Activated CD8-positive, alpha-beta memory T cell treated with anti-CD3 and anti-CD28 coated beads, Interleukin-2, amount 50 U/mL, for 24 hours (primary cell): ENCODE data around the gene ARL8A.
"Not testable (repeated sequence)": the region's sequence is repeated elsewhere in the genome, so short reads cannot be mapped to it uniquely, and the experiment has no call there.

Source experiments
- DNase-seq: peaks from one replicate; pipeline ENCODE4 v3.0.0-alpha.2; 2020; ENCODE audit errors: extremely low read depth

Gene ARL8A

DNA sequence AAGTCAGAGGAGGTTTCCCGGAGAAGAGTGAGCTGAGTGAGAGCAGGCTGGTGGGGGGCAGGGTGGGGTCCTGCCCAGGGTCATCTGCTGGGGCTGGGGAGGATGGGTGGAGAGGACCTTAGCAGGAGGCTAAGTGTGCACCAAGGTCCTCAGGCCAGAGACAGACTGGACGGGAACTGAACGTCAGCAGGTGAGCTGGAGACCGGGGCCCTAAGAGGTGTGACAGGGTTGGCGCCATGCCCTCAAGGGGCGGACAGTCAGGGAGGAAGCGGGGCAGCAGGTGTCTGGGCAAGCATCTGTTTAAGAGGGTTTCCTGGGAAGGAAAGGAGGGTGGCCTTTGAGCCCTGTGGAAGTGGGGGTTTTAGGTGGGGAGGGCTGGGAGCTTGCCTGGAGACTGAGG is 29.5 kb upstream of the ARL8A start:
- no peak for DNase-seq

DNA sequence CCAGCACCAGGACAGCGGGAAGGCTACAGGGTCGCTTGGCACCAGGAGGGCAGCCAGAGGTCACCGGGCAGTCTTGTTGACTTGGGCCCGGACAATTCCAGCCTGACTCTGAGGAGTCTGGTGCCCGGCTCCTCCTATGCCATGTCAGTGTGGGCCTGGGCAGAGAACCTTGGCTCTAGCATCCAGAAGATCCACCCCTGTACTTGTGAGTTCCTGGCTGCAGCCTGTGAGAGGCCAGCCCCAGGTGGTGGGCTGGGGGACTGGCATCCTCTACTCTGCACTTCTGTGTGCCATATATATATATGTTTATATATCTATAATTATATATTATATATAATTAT is 27.4 kb upstream of the ARL8A start:
- no peak for DNase-seq

DNA sequence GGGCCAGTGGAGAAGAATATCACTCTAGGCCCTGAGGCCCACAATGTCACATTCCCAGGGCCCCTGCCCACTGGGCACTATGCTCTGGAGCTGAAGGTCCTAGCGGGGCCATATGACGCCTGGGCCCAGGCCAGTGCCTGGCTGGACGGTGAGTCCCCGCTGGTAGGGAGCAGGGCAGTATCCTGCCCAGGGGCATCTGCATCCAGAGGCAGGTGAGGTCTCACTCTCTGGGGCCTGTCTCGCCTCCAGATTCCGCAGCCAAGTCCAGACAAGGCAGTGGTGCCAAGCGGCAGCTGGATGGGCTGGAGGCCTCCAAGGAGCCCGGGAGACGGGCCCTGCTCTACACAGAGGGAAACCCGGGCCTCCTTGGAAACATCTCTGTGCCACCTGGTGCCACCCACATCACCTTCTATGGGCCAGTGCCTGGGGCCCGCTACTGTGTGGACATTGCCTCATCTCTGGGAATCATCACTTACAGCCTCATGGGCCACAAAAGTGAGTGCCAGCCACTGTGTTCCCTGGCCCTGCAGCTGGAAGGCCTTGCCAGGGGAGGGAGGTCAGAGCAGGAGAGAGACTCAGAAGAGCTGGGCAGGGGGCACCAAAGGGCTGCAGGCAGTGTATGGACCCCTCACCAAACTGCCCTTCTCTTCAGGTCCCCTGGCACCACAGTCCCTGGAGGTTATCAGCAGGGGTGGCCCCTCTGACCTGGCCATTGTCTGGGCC is 26.9 kb upstream of the ARL8A start:
- no peak for DNase-seq

DNA sequence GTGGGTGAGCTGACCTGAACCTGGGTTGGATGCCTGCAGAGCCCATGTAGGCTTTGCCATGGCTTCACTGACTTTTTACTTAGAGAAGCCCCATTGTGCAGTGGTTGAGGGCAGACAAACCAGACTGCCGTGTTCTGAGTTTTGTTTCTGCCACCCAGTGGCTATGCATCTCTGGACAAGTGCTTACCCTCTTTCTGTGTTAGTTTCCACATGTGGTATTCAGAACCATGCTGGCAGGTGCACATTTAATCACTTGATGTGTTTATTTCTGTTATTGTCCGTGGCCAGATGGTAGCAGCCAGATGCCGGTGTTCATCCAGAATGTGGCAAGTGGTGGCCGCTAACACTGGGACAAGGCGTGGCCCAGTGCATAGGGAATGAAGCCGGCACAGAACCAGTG is 26.2 kb upstream of the ARL8A start:
- DNase-seq = no peak

DNA sequence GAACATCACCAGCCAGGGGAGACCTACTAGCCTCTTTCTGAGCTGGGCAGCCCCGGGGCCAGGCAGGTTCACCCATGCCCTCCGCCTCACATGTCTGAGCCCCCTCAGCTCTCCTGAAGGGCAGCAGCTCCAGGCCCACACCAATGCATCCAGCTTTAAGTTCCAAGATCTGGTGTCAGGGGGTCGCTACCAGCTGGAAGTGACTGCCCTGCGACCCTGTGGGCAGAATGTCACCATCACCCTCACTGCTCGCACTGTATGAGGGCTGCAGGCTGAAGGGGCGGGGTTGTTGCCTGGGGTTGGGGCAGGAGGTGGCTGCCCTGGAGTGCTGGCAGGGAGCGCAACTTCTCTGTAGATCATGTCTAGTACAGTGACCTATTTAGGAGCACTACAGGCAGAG is 24.3 kb upstream of the ARL8A start:
- no peak for DNase-seq

DNA sequence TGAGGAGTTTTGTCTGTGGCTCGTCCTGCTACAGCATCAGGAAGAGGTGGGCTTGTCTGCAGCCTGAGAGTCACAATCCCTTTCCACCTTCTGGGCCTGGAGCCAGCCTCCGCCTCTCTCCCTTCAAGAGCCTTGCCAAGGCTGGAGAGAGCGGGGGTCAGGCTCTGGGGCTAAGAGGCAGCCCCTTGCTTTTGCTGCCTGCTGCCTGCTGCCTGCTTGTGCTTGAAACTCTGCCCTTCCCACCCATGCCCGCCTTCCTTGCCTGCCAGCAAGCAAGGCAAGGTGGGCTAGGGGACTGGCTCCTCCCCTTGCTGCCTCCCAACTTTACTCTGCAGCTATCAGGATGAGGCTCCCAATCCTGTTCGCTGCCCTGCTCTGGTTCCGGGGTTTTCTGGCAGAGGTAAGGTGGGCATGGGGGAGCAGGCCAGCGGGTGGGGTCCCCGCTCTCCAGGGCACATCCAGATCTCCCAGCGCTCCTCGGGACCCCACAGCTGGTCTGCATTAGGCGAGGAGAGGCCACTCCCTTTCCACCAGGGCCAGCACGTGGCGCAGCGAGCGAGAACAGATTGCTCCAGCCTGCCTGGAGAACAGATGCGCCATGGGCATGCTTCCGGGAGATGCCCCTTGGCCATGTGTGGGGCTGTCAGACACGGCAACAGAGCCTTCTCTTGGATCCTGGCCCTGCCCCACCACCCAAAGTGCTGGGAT is 23.3 kb upstream of the ARL8A start:
- DNase-seq = no peak

DNA sequence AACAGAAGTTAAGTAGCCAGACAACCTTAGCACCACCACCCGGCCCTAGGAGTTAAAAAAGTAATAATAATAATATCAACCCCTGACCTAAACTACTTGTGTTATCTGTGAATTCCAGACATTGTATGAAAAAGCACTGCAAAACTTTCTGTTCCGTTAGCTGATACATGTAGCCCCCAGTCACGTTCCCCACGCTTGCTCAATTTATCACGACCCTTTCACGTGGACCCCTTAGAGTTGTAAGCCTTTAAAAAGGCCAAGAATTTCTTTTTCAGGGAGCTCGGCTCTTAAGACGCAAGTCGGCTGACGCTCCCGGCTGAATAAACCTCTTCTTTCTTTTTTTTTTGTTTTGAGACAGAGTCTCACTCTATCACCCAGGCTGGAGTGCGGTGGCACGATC is 22.5 kb upstream of the ARL8A start:
- not testable (repeated sequence) for DNase-seq

DNA sequence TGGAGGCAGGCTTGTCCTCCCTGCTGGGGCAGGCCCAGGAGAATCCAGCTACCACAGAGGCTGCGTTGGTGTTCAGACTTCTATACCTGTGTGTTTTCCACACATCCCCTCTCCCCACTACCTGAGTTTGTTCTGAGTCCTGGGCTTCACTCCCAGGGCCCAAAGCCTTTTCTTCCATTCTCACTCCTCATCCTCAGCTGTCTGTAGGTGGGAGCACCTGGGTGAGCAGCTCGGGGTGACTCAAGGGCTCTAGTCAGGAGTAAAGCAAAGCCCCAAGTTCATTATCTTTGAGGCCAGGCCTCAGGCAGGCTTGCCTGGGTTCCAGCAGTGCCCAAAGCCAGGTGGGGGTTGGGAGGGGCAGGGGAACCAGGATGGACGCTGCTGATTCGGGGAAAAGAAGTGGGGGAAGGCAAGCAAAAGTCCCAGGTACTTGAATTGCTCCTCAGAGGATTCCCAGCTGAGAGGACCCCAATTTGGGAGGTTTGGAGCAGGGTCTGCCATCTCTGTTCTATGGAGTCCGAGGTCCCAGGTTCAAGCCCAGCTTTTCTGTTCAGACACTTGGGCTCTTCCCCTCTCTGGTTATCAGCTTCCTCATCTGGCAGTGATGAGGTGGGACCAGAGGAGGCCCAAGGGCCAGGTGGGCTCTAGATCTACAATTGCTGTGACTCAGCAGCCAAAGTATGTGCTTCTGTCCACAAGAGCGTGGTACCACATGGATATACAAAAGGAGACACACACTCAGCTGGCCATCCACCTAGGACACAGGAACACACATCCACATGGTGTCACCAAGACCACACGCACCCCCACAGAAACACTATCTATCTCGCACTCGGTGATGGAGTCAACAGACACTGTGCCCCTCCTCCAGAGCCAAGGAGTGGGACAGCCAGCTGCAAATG is 21.7 kb upstream of the ARL8A start:
- DNase-seq = no peak

DNA sequence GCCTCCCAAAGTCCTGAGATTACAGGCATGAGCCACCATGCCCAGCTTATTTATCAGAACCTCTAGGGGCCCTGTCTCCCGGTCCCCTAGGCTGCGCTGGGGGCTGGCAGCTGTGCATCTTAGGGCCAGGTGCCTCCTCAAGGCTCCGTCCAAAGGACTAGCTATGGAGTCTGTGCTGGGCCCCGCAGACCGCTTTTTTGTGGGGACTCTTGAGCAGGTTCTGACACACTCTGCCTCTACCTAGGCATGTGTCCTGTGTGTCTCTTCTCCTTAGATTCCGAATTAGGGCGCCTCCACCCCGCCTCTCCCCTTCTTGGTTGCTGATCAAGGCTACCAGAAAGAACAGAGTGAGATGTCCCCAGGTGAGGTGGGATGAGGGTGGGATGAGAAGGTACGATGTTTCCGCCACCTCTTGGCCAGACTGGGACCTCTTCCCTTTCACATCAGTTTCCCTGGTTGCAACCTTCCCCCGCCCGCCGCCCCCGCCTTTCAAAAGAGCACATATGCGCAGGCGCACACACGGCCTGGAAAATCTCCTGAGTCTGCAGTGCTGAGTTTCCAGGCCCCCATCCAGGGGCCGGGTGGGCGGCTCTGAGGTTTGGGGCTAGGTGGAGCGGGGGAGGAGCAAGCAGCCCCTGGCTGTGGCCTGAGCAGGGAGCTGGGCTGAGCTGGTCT is 20.9 kb upstream of the ARL8A start:
- DNase-seq = no peak

DNA sequence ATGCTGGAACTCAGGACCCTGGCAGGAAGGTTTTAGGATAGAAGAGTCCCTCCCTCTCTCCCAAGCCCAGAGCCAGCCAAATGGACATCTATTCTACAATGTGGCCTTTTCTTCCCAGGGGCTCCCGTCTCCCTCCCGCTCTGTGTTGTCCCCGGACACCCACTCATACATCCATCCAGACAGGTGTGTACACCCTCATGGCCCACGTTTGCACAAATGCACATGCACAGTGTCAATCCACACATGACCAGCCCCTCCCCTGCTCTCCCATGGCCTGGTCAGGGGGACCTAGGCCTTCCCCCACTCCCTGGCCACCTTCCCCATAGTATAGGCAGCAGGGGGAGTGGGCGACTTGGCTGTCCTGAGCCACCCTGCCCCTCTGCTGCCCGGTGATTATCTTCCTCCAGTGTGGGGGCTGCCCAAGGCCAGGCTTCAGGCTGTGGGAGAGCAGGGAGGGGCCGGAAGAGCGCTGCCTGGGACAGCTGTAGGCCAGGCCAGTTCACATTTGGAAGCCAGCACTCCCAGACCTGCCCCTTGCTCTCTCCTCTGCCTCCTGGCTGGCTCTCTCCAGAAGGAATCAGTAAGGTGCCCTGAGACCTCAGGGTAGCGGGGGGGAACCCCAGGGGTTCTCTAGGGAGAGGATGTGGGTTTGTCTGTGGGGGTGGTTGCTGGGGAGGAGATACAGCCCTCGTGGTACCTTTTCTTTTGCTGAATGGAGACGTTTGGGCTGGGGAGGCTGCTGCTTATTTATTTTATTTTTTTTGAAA is 19.9 kb upstream of the ARL8A start:
- DNase-seq = no peak

DNA sequence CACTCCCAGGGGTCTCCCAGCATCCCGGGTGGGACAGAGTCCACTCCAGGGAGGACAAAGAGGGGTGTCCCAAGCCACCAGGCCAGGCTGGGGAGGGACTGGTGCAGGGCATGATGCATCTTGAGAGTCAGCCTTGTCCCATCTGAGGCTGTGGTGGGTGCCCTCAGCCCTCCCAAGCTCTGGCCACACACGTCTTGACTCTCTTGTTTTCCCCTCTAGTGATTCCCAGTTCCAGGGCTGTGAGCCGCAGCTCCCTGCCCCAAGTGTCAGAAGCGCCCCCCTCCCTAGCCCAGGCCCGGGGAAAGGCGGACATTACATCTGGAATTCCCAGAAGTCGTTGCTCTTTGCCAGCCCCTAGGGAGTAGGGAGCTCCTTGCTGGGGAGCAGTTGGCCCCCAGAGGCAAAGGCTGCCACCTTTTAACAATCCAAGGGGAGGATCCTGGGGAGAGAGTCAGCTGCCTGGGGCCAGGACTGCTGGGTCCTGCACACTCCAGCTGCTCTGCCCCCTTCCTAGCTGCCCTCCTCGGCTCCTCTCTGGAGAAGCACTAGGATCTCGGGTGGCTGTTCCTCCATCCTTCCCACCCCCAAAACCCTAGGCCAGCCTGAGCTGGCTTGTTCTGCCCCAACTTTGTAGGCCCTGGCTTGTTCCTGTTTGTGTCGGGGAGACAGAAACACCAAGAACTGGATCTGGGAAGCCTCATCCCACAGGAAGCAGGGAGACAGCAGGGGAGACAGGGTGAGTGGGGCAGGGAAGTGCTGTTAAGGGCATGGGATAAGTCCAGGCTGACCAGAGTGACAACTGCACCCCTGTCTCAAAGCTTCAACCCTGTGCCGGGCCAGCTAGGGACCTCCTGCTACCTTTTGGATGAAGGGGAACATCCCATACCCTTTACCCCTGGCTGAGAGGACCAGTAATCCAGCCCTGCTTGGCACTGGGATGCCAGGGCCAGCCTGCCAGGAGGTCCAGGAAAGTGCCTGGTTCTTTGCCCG is 19.0 kb upstream of the ARL8A start:
- DNase-seq = no peak

DNA sequence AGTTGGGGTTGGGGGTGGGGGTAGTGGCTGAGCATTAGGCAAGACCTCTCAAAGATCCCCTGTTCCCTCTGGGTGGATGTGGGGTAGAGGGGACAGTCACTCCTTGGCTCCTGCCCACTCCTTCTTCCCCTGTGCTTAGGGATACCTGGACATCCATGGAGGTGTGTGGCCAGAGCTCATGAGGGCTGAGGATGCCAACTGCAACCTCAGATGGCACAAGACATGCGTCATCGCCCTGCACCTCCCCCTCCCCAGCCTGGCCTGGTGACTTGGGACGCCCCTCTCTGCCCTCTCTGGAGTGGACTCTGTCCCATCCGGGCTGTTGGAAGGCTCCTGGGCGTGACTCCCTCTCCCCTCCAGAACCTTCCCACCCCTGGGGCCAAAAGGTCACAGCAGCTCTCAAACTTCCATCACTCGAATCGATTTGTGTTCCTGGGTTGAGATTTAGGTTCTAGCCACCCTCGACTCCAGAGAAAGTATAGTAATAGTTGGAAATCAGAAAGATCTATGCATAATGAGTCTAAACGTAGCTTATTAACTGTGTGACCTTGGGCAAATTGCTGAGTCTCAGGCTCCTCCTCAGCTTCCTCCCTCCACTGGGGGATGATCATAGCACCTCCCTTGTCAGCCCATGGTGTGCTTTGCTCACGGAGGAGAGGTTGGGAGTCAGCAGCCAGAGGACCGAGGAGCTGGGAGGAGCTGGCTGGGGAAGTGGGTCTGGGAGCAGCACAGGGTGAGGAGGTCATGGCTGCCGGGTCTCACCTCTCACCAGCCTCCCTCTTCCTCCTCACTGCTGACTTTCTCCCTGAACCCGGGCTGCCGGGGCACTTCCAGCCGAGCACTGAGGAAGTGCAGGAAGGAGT is 18.1 kb upstream of the ARL8A start:
- no peak for DNase-seq

DNA sequence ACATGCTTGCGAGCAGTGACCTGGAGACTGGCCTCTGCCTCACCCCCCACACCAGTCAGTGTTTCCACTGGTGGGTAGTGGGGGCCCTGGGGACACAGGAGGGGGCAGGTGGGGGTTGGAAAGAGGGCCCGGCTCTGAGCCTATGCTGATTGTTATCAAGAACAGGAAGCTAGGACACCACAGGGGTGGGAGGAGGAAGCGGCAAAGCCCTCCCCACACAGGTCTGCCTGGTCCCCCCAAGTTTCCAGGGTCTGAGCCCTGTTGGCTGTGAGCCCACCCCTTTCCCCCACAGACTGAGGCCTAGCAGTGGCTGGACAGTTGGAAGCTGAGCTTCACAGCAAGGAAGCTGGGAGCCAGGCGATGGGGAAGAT is 17.5 kb upstream of the ARL8A start:
- no peak for DNase-seq

DNA sequence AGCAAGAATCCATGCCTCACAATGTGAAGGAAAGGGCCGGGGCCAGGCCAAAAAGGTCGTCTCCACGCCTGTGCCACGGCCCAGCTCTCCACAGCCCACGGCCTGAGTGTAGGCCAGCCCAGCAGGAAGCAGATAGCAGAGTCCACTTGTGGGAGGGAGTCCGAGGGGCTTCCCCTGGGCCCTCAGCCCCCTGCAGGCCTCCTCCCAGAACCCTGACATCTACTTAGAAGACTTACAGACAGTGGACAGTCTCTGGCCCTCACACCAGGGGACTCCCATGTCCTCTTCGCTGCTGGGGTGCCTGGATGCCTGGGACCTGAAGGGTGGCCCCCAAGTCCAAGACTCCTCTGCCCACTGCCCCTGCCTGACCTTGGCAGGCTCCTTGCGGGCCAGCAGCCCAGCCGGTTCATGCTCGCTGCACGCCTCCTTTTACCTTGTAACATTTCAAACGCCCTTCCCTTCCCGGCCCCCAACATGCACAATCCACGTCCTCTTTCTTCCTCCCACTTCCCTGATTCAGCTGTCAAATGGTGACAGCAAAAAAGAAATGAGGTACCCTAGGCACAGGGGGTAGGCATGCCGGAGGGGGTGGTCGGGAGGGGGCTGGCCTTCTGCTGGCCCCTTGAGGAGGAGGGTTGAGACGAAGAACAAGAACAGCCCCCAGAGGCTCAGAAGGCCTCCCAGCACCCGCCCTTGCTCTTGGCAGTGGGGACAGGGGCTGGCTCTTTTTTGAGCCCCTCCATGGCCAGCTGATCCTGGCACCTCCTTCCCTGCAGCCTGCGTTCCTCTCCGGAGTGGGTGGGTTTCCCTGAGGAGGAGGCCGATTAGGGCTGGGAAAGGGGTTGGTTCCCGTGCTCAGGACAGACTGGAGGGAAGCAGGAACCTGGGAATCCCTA is 16.9 kb upstream of the ARL8A start:
- DNase-seq = no peak

DNA sequence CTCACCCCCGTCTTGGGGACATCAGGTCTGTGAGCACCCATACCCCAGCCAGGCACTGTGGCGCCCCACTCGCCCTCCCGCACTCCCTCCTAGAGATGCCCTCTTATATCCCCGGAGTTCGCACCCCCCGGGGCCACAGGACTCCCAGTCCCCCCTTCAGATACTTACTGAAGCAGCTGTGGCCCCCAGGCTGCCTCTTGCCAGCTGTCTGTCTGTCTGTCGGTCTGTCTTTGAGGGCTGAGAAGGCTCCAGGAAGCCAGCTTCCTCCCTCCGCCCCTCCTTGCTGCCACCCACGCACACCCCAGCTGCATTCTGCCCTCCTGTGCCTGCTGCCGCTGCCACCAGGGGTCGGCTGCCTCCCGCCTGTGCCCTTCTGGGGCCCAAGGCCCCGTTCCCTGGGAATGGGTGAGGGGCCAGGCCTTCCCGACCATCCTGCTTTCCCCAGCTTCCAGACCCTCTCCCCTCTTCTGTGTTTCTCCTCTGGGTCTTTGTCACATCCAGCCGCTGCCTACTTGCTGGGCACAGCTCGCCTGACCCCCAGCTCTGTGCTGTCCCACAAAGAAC is 15.9 kb upstream of the ARL8A start, which contains the start of gene PTPN7:
Gene PTPN7 (minus strand): TSS at position 226 of the 564 bp plus-strand sequence. CDS start 1,200 bp downstream, outside the sequence.
- DNase-seq = peak; percentile 77

DNA sequence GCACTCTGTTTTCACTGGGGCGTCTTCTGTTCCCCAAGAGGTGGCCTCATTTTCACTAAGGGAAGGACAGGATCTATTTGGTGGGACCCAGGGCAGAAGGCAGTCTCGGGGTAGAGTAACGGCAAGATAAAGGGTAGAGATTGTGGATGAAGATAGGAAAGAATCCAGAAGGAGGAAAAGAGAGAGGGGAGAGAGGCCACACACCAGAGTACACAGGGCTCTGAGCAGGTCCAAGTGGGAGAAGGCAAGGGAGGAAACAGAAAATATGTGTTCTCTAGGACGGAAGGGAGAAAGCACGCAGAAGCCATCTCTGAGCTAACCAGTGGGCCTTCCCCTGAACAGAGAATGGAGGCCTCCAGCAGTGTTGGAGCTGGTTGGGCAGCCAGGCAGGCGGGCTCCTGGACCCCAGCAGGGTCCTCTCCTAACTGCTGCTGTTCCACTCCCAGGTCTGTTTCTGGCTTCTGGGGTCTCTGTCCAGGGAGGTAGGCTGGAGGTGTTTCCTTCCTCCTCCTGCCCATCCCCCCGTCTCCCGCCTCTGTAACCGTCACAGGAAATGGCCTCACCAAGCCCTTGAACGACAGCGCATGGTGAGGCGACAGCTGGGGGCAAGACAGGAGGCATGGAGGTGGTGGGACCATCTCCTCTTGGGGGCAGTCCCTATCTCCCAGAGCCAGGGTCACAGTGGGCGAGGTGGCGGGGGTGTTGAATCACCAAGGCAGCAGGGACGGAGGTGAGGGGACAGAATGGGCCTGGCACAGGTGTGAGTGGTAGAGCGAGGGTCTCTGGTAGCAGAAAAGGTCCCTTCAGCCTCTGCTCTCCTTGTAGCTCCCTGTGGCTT is 15.2 kb upstream of the ARL8A start:
- no peak for DNase-seq
